ENCODE measurements around the gene ELFN2.
A peak's percentile ranks its signal among the peaks of the same experiment; 100 is the strongest.

The ELFN2 gene

DNA sequence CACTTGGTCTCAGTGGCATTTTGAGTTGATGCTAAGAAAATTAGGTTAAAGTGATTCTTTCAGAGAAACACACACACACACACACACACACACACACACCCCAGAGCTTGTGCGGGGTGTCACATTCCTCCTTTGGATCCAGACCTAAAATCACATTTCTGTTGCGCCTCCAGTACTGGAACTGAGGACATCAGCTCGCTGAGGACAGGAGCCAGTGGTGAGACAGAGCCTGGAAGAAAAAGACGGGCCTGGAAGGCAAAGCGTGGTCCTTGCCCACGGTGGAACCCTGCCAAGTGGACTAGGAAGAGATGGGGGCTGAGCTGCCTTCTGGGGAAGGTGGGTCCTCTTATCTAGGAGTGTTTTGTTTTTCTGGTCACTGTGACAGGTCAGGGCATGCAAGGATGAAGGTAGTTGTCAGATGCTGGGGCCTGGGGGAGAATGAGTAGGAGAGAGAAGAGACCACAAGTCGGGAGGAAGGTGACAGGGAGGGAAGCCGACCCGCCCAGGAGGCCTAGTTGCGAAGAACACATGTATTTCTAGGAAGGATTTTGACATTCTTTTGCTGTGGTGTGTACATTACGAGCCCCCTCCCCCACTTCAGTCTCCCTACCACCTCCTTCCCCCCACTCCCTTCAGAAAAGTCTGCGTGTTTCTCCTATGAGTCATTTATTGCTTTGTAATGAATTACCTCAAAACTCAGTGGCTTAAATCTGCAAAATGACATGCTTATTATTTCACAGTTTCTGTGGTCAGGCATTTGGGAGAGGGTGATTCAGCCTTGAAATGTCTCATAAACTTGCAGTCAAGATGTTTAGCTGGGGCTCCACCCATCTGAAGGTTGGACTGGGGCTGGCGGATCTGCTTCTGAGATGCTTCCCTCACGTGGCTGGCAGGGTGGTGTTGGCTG lies 4.8 kb upstream of the ELFN2 start:
- intact Hi-C loops (cut with DNase I): no loop called here
- no peak for DNase-seq

GRCh38 chr22:37431366-37431765 lies 4.1 kb upstream of the ELFN2 start:
- no peak for DNase-seq
- intact Hi-C loops (cut with DNase I): no loop called here

DNA sequence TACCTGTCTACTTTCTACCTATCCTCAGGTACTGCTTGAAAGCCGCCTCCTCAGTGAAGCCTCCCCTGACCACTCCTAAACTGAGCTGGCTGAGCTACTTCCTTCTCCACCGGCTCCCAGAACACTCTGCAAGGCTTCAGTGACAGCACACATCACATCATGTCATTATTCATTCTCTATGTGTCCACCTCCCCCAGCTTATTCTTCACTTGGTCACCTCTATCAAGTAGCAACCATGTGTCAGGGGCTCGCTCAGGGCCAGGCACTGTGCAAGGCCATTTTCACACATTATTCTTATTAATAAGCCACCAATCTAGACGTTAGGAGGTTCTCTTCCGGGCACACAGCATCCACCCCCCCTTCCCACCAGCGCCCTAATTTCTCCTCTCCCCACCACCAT lies 3.7 kb upstream of the ELFN2 start:
- DNase-seq: no peak
- intact Hi-C loops (cut with DNase I): no loop called here

- intact Hi-C loops (cut with DNase I): no loop called here
- peak in 19 of 42 donors; percentile 26 to 70 (median 56) for DNase-seq
Observed at GRCh38 chr22:37428649-37429586, 1.6 kb upstream of the ELFN2 start.

DNA sequence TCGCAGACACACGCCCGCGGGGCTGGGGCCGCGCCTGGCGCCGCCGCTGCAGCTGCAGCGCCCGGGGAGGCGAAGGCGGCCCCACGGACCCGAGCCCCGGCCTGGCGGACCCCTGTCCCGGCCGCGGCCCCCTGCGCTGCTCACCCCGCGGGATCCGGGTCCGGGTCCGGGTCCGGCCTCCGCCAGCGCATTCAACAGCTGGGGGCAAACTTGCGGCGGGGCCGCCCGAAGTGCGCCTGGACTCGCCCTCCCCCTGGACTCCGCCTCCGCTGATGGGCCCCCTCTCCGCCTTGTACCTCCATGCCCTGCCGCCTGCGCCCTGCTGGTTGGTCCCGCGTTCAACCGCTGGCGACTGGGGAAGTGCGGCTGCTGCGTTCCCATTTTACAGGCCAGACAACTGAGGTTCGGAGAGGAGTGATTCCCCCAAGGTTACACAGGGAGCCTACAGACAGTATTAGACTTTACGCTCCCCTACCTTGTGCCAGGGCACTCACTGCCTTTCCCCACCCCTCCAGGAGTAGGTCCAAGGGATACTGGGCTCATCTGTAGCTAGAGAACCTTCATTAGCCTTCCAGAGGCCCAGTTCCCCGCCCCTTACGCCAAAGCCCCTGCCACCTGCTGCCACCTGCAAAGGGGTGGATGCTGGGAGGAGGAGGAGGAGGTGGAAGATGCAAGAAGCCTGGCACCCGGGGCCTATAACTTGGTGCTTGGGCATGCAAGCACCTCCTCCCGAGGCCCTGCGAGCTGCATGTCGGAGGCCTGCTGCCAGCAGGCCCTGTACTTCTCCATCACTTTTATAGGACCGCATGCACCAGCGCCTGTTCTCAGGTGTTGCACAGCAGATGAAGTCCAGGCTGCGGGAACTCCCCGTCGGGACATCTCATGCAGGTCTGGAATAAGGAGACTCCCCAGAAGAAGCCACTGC lies 694 bp upstream of the ELFN2 start:
- intact Hi-C loops (cut with DNase I): no loop called here
- no peak for DNase-seq

GRCh38 chr22:37426706-37427134 lies 559 bp downstream of the ELFN2 start:
- intact Hi-C loops (cut with DNase I): no loop called here
- DNase-seq: no peak

GRCh38 chr22:37425800-37426705 lies 1.2 kb downstream of the ELFN2 start:
- DNase-seq: peak in 2 of 42 donors; percentile 27 to 47

GRCh38 chr22:37425369-37425768 lies 1.9 kb downstream of the ELFN2 start:
- intact Hi-C loops (cut with DNase I): no loop called here
- DNase-seq: no peak

More at GRCh38 chr22:37425800-37426705, 1.2 kb downstream of the ELFN2 start:
- intact Hi-C loops (cut with DNase I): no loop called here

- no peak for DNase-seq
- intact Hi-C loops (cut with DNase I): no loop called here
Observed at GRCh38 chr22:37423283-37423682, 4.0 kb downstream of the ELFN2 start.

DNA sequence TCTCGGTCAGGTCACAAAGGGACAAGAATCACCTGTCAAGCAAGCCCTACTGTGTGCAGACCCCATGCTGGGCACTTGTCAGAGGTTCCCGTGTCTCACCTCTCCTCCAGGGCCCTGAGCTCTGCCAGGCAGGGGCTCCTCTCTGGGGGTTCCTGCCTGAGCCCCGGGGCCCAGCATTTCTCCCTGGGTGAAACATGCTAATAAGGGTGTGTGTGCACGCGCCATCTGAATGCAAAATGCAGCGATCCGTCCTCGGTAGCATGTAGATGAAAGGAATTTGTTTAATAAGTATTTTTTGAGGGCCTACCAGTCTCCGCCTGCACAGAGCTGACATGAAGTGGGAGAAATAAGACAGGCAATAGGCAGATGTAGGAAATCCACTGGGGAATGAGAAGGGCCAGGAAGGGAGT lies 5.8 kb downstream of the ELFN2 start:
- peak in 2 of 42 donors; percentile 19 to 45 for DNase-seq
- intact Hi-C loops (cut with DNase I): no loop called here

- intact Hi-C loops (cut with DNase I): no loop called here
- DNase-seq: peak in 1 of 42 donors; percentile 47
Observed at GRCh38 chr22:37420686-37421467, 6.4 kb downstream of the ELFN2 start.

GRCh38 chr22:37419969-37420685 lies 7.2 kb downstream of the ELFN2 start:
- intact Hi-C loops (cut with DNase I): no loop called here

DNA sequence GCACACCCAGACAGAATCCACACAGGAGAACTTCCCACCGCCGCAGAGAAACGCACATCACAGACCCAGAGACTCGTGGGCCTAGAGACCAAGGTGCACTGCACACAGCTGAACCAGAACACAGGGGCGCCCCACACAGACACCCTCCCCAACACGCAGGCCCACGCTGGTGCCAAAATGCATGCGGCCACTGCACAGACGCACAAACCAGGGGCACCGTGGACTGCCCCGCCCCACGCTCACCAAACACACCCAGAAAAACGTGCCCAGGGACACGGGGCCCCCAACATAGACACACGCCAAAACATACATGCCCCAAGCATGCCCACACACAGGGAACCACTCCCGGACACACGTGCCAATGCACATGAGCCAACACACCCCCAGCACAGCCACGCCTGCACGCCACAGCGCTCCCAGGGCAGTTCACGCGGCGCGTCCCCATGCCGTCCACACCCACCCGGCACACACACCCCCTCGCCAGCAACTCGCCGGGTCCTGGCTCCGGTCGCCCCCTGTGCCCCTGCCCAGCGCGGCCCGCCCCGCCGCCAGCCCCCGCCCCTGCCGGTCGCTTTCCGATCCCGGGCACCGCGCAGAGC lies 7.8 kb downstream of the ELFN2 start:
- DNase-seq: peak in 13 of 42 donors; percentile 22 to 62 (median 42)
- intact Hi-C loops (cut with DNase I): no loop called here

More at GRCh38 chr22:37419969-37420685, 7.2 kb downstream of the ELFN2 start:
- peak in 6 of 42 donors; percentile 16 to 53 (median 20) for DNase-seq

DNA sequence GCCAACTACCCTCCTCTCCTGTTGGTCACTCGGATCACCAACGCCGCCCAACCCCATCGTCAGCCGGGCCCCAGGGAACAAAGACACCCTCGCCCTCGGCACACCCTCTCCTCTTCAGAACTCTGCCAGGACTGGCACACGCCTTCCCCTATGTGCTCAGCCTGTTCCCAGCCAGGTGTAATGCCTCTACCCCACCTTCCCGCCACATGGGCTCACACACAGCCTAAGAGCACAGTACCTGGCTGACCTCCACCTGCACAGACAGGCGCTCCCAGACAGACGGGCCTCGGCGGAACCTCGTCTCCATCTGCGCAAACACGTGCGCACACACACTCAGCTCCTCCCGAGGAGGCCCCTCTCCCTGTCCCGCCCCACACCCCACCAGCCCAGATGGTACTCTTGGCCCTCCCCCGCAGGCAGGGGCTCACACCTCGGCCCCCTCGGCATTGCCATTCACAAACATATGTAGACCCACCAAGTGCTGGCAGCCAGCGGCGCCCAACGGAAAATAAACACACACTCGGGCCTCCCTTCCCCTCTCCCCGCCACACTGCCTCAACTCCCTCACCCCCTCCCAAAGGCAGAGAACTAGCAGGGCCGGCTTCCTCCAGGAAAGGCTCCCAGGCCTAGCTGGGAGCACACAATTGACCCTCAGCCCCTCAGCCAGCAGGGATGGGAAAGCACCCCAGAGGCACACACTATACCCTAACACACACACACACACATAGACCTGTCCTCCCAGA lies 8.5 kb downstream of the ELFN2 start:
- intact Hi-C loops (cut with DNase I): no loop called here
- peak in 21 of 42 donors; percentile 26 to 77 (median 42) for DNase-seq

Data from head of caudate nucleus (tissue), 42 donors.